K562 (cell line): ENCODE results near the gene NPFF. TPM values are rescaled to one million over a fixed set of nuclear protein-coding genes. Genes with fewer than 3 reads are reported as not detected.
"Not testable (repeated sequence)": the region's sequence is repeated elsewhere in the genome, so short reads cannot be mapped to it uniquely, and the experiment has no call there.

Source experiments
- ATAC-seq: fragments of 200-7000 bp; cut with Tn5 transposase; 3 replicates; pipeline ENCODE4 v1.9.1; 2020; ENCODE audit warnings: moderate library complexity
- BruUV-seq: library from RNA; stranded (reverse); fragments of 400-500 nt; replicated peaks from 2 replicates; lab custom pipeline; 2021; lab: Mats Ljungman, UMichigan
- CTCF ChIA-PET: fragments of 300-600 bp; formaldehyde crosslinking; extraction: SDS; loops from one replicate; lab custom pipeline; 2021; ENCODE audit warnings: low intra/inter-chr PET ratio; lab: Yijun Ruan, JAX
- POLR2A ChIA-PET: fragments of 300-600, 350-650 bp; sonication (Branson Sonifier 250); formaldehyde crosslinking; extraction: SDS; loops from one replicate; lab custom pipeline; 2021; ENCODE audit warnings: antibody characterized with exemption, inconsistent platforms; lab: Yijun Ruan, JAX
- DNase-seq, 4 experiments: peaks; one replicate each; pipeline versions ENCODE4 v3.0.0 to v3.0.0-alpha.2; 2011 to 2018; ENCODE audit warnings: low spot score in 3 of 4, mixed read lengths in 3 of 4; ENCODE audit errors: extremely low read depth in 1 of 4
- FAIRE-seq: peaks from 2 replicates; lab custom pipeline; 2011; peaks lifted over from hg19 to GRCh38; lab: Jason Lieb, UNC
- H2AFZ ChIP-seq: 2 replicates; pipeline ENCODE4 v1.6.0; 2011; ENCODE audit warnings: low read depth, low read length, control low read depth, inconsistent platforms
- H3K27ac ChIP-seq: fragments of 200-600 bp; 3 replicates; pipeline ENCODE4 v1.8.0; 2011; ENCODE audit warnings: low read depth, mild to moderate bottlenecking, control low read depth, inconsistent platforms, low read length, moderate library complexity, mixed read lengths; ENCODE audit errors: extremely low read depth
- H3K27me3 ChIP-seq, 2 experiments: fragments of 300-600 bp in 1 of 2; 2 replicates in 1 of 2; 3 replicates in 1 of 2; pipeline versions ENCODE4 v1.6.0 to v1.8.0; 2011; ENCODE audit warnings: inconsistent platforms in 2 of 2, low read length in 2 of 2, mild to moderate bottlenecking in 1 of 2, mixed read lengths in 1 of 2, moderate library complexity in 1 of 2; ENCODE audit not compliant: control insufficient read depth in 2 of 2, insufficient read depth in 2 of 2
- H3K36me3 ChIP-seq: fragments of 300-600 bp; 3 replicates; pipeline ENCODE4 v1.8.0; 2011; ENCODE audit warnings: mild to moderate bottlenecking, low read length, inconsistent platforms; ENCODE audit not compliant: control insufficient read depth, insufficient read depth
- H3K4me1 ChIP-seq, 2 experiments: fragments of 200-600 bp in 1 of 2; replicated peaks in 1 of 2; 2 replicates in 1 of 2; 3 replicates in 1 of 2; pipeline versions ENCODE4 v1.5.1 to v1.8.0; 2011; ENCODE audit warnings: inconsistent platforms in 2 of 2, low read length in 2 of 2, mild to moderate bottlenecking in 1 of 2, mixed read lengths in 1 of 2, moderate library complexity in 1 of 2; ENCODE audit not compliant: control insufficient read depth in 2 of 2, insufficient read depth in 2 of 2
- H3K4me2 ChIP-seq: 2 replicates; pipeline ENCODE4 v1.6.1; 2011; ENCODE audit warnings: low read length, control low read depth, inconsistent platforms, mixed read lengths; ENCODE audit not compliant: insufficient read depth
- H3K4me3 ChIP-seq: fragments of 200-600 bp; sonication (generic), shearing (Covaris generic); 2 replicates; pipeline ENCODE4 v1.5.1; 2016; ENCODE audit warnings: control low read depth, inconsistent platforms
- H3K79me2 ChIP-seq: fragments of 200-600 bp; 3 replicates; pipeline ENCODE4 v1.8.0; 2011; ENCODE audit warnings: low read length, inconsistent platforms; ENCODE audit not compliant: control insufficient read depth, insufficient read depth
- H3K9ac ChIP-seq, 2 experiments: 2 replicates each; pipeline versions ENCODE4 v1.6.0 to v1.6.1; 2011; ENCODE audit warnings: low read depth in 2 of 2, low read length in 2 of 2, control low read depth in 1 of 2, inconsistent platforms in 1 of 2, mild to moderate bottlenecking in 1 of 2, mixed read lengths in 1 of 2; ENCODE audit not compliant: insufficient read depth in 1 of 2
- H3K9me1 ChIP-seq: one replicate; pipeline ENCODE4 v1.6.0; 2011; ENCODE audit warnings: inconsistent platforms, mild to moderate bottlenecking, low read length, moderate library complexity; ENCODE audit not compliant: control insufficient read depth, insufficient read depth
- H3K9me3 ChIP-seq: replicated peaks from 2 replicates; pipeline ENCODE4 v1.5.1; 2011; ENCODE audit warnings: low read depth, low read length, inconsistent platforms; ENCODE audit not compliant: control insufficient read depth, insufficient read depth
- H4K20me1 ChIP-seq: replicated peaks from 2 replicates; pipeline ENCODE4 v1.6.1; 2011; ENCODE audit warnings: low read length, inconsistent platforms, mixed read lengths; ENCODE audit not compliant: control insufficient read depth, insufficient read depth
- EWSR1 ChIP-seq: fragments of 450-650 bp; IDR thresholded peaks from 2 replicates; pipeline ENCODE4 v1.6.1; 2018; ENCODE audit warnings: borderline replicate concordance, mild to moderate bottlenecking, low read depth, moderate library complexity; ENCODE audit not compliant: partially characterized antibody
- RAD21 ChIP-seq, 2 experiments: fragments of 250-450 bp in 1 of 2; fragments of 450-650 bp in 1 of 2; sonication (Bioruptor Pico) in 1 of 2; formaldehyde crosslinking in 1 of 2; IDR thresholded peaks in 1 of 2; conservative IDR thresholded peaks in 1 of 2; 2 replicates each; pipeline versions ENCODE4 v1.4.0 to v1.8.0; 2020 to 2022; ENCODE audit warnings: mild to moderate bottlenecking in 2 of 2, moderate library complexity in 1 of 2
- STAG1 ChIP-seq: sonication (generic); formaldehyde crosslinking; IDR thresholded peaks from 2 replicates; pipeline ENCODE4 v1.5.0; 2020; ENCODE audit warnings: missing genetic modification reagents, borderline replicate concordance
- ZNF121 ChIP-seq: sonication (generic); formaldehyde crosslinking; conservative IDR thresholded peaks from 2 replicates; pipeline ENCODE4 v1.8.0; 2022; ENCODE audit warnings: missing genetic modification reagents
- WGBS: fragments of 100-300 bp; shearing (Covaris generic); methylation state at CpG from one replicate; pipeline ENCODE4 v1.1.6; 2016; ENCODE audit warnings: low coverage, mixed read lengths; ENCODE audit not compliant: insufficient coverage; ENCODE audit errors: missing lambda C conversion rate; 5-methylcytosine and 5-hydroxymethylcytosine counted together
- in situ Hi-C: fragments of 300-500 bp; cut with MboI; formaldehyde crosslinking; loops from 4 replicates; pipeline ENCODE4 v1.15.0; 2018; ENCODE audit warnings: inconsistent platforms, mixed read lengths
- intact Hi-C: fragments of 100-400 bp; cut with micrococcal nuclease; formaldehyde crosslinking; loops from 2 replicates; pipeline ENCODE4 v1.14.2; 2022
- polyA plus RNA-seq, 8 experiments: library from polyadenylated mRNA; depleted of rRNA in 4 of 8; stranded (reverse) in 5 of 8; unstranded in 3 of 8; fragments of >200 nt; fragmentation: Nextera tagmentation in 2 of 8; fragmentation: Illumina TruSeq in 1 of 8; extraction: Ambion mirVana in 2 of 8; extraction: Trizol in 1 of 8; gene quantifications; 2 replicates each; pipeline versions ENCODE4 v1.2.1 to v1.2.3, GENCODE V29; 2011 to 2014; ENCODE audit warnings: inconsistent platforms in 1 of 8, missing spikeins in 1 of 8
- total RNA-seq, 7 experiments: library from RNA; depleted of rRNA in 6 of 7; stranded (reverse); fragments of >200 nt in 6 of 7; fragmentation: Illumina TruSeq in 2 of 7; extraction: Trizol in 2 of 7; gene quantifications; 2 replicates each; pipeline versions ENCODE4 v1.2.1 to v1.2.3, GENCODE V29; 2011 to 2021; ENCODE audit warnings: low replicate concordance in 1 of 7
- TF ChIP-seq, protein P1 (sequence below), 3 experiments: IDR thresholded peaks in 2 of 3; conservative IDR thresholded peaks in 1 of 3; 2 replicates each; pipeline ENCODE4 v1.5.1; 2011 to 2012; ENCODE audit warnings: low read length in 3 of 3, mild to moderate bottlenecking in 3 of 3, control low read depth in 2 of 3, improper control_type of control experiment in 1 of 3, inconsistent platforms in 1 of 3, low read depth in 1 of 3, mixed read lengths in 1 of 3, moderate library complexity in 1 of 3; ENCODE audit not compliant: insufficient read depth in 2 of 3

The NPFF gene
- total and polyA plus RNA-seq, 9 of the 15 experiments (the other 6 are each of a cell fraction or from before 2014, with no cell fraction given) = 0.15 to 1.2 (median 0.55) TPM; not detected in 6

DNA sequence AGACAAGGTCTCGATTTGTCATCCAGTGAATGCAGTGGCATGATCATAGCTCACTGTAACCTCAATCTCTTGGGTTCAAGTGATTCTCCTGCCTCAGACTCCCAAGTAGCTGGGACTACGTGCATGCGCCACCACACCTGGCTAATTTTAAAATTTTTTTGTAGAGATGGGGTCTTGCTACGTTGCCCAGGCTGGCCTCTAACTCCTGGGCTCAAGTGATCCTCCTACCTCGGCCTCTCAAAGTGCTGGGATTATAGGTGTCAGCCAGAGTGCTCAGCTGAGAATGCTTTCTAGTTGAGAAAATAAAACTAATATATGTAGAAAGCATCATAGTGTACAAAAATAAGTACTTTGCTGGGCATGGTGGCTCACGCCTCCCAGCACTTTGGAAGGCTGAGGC is 41.1 kb upstream of the NPFF start:
- ATAC-seq, H3K4me1 ChIP-seq, BruUV-seq, H3K4me3 ChIP-seq, FAIRE-seq, in situ Hi-C loops, H3K27me3 ChIP-seq, H3K9ac ChIP-seq, intact Hi-C loops, H2AFZ ChIP-seq, H3K27ac ChIP-seq, H4K20me1 ChIP-seq, CTCF ChIA-PET, H3K4me2 ChIP-seq, DNase-seq, H3K9me1 ChIP-seq, H3K9me3 ChIP-seq, H3K79me2 ChIP-seq: not testable (repeated sequence)
- POLR2A ChIA-PET = interaction anchor here (0.6 to 1.0 kb wide), 4 partner anchors 10 to 119 kb away, joined by 3 to 4 read pairs (median 4); no protein-coding TSS in a partner anchor
- peak; percentile 64 for TF ChIP-seq ZNF121 (CRISPR knock-in tag)
- WGBS = 94% methylated on average over 6 of the region's 6 CpGs
- peaks cover 29% of the 10 kb centered on the region for H3K36me3 ChIP-seq

DNA sequence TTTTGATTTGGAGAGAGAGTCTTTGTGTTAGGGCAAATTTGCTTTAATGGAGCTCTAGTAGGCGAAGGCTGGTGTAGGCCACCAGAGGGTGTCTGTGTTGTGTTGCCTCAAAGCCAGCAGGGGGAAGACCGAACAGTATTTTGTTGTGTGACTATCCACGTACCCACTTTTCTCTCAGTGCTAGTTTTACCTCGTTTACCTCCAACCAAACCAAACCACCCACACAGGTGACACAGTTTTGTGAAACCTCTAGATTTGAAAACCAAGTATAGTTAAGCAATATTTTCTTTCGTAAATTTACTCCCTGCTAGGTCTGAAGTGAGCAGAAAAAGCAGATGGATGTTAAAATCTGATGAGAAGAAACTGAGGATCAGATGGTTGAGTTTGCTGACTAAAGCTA is 36.3 kb upstream of the NPFF start:
- no TSS peak for BruUV-seq
- no peaks in the 10 kb centered on the region for H3K79me2 ChIP-seq
- H3K4me2 ChIP-seq = no peak overlapping the region
- ChIA-PET POLR2A (interaction anchor here (0.6 to 3.4 kb wide), 4 partner anchors 11 to 133 kb away, joined by 3 to 14 read pairs (median 3); partner anchors contain the start of gene ATP5MC2), CTCF (interaction anchor here (0.6 to 4.5 kb wide), 4 partner anchors 9 to 214 kb away, joined by 3 to 59 read pairs (median 8); partner anchors contain the start of gene ATP5MC2)
- H3K27ac ChIP-seq = no peak overlapping the region
- H3K4me3 ChIP-seq = no peak overlapping the region
- FAIRE-seq (peak; percentile 85), DNase-seq (peak; percentile 42 to 63 (median 58)), ATAC-seq (peak; percentile 98)
- intact Hi-C loops = loop anchor here (1.0 to 2.0 kb wide), 2 partner anchors 133 to 203 kb away; partner anchors contain the start of gene ATP5MC2
- no peaks in the 10 kb centered on the region for H3K9me3 ChIP-seq
- H3K9ac ChIP-seq = no peak overlapping the region
- in situ Hi-C loops = loop anchor here (5.0 kb wide), 1 partner anchor 134 kb away; the partner anchor contains the start of gene ATP5MC2
- H3K27me3 ChIP-seq = no peaks in the 10 kb centered on the region
- WGBS = 46% methylated on average over 5 of the region's 5 CpGs
- no peaks in the 10 kb centered on the region; a peak in 1 of 5 replicates for H3K4me1 ChIP-seq
- no peaks in the 10 kb centered on the region for H4K20me1 ChIP-seq
- no peaks in the 10 kb centered on the region for H3K9me1 ChIP-seq
- H3K36me3 ChIP-seq = peaks cover 34% of the 10 kb centered on the region; the same call in 2 of the 3 replicates
- 0 out of 2 replicates have a peak overlapping the region, but pooled peaks have one; percentile 1 for H2AFZ ChIP-seq
- TF ChIP-seq RAD21 (CRISPR knock-in tag; conservative IDR thresholded peaks at IDR 0.05 in 1 of 2, IDR thresholded peaks at IDR 0.05 in 1 of 2) = peak; percentile 50 to 75
- TF ChIP-seq STAG1 = peak; percentile 38; the same call in 1 of the 2 replicates
- TF ChIP-seq, protein P1, sequence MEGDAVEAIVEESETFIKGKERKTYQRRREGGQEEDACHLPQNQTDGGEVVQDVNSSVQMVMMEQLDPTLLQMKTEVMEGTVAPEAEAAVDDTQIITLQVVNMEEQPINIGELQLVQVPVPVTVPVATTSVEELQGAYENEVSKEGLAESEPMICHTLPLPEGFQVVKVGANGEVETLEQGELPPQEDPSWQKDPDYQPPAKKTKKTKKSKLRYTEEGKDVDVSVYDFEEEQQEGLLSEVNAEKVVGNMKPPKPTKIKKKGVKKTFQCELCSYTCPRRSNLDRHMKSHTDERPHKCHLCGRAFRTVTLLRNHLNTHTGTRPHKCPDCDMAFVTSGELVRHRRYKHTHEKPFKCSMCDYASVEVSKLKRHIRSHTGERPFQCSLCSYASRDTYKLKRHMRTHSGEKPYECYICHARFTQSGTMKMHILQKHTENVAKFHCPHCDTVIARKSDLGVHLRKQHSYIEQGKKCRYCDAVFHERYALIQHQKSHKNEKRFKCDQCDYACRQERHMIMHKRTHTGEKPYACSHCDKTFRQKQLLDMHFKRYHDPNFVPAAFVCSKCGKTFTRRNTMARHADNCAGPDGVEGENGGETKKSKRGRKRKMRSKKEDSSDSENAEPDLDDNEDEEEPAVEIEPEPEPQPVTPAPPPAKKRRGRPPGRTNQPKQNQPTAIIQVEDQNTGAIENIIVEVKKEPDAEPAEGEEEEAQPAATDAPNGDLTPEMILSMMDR (IDR thresholded peaks at IDR 0.05 in 2 of 3, conservative IDR thresholded peaks at IDR 0.05 in 1 of 3; ENCODE audit: insufficient read depth in 2 of 3, low read depth in 1 of 3, low read length in 3 of 3) = peak; percentile 82 to 99 (median 98)
- no peak for TF ChIP-seq EWSR1
